ENCODE data around the gene PTPRD.

PTPRD gene

DNA sequence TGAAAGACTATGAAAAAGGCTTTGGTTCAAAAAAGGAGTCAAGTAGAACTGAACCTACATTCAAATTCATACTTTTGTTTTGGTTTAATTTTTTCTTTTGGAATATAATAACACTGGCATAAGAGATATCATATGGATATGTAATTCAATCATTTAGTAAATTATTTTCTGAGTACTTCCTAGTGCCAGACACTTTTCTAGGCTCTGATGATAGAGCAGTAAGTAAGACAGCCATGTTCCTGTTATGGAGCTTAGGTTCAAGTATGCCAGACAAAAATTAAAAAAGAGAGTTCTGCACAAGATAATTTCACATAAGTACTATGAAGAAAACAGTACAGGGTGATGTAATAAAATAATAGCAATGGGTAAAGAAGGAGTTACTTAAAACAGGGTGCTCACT, 1074.0 kb downstream of the PTPRD start:
- TF ChIP-seq, protein P1, sequence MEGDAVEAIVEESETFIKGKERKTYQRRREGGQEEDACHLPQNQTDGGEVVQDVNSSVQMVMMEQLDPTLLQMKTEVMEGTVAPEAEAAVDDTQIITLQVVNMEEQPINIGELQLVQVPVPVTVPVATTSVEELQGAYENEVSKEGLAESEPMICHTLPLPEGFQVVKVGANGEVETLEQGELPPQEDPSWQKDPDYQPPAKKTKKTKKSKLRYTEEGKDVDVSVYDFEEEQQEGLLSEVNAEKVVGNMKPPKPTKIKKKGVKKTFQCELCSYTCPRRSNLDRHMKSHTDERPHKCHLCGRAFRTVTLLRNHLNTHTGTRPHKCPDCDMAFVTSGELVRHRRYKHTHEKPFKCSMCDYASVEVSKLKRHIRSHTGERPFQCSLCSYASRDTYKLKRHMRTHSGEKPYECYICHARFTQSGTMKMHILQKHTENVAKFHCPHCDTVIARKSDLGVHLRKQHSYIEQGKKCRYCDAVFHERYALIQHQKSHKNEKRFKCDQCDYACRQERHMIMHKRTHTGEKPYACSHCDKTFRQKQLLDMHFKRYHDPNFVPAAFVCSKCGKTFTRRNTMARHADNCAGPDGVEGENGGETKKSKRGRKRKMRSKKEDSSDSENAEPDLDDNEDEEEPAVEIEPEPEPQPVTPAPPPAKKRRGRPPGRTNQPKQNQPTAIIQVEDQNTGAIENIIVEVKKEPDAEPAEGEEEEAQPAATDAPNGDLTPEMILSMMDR (IDR thresholded peaks at IDR 0.05; ENCODE audit: insufficient read depth, low read length, poor library complexity, severe bottlenecking) = no peak
- Histone ChIP-seq H3K4me3 (ENCODE audit: insufficient read depth, low read length, poor library complexity, severe bottlenecking) (no peak overlapping the region), H3F3A (ENCODE audit: insufficient read depth) (no peaks in the 10 kb centered on the region), H3K9me3 (ENCODE audit: insufficient read depth, low read length) (no peaks in the 10 kb centered on the region), H3K79me2 (ENCODE audit: insufficient read depth, low read length) (no peaks in the 10 kb centered on the region), H3K9ac (ENCODE audit: low read length) (no peak overlapping the region), H3K27me3 (ENCODE audit: low read length) (no peaks in the 10 kb centered on the region), H4K20me1 (ENCODE audit: low read depth, low read length) (no peaks in the 10 kb centered on the region), H3K27ac (ENCODE audit: low read depth, low read length) (no peak overlapping the region), H3K36me3 (ENCODE audit: low read length) (no peaks in the 10 kb centered on the region), H3K9me2 (replicated peaks; ENCODE audit: insufficient read depth, low read length) (no peaks in the 10 kb centered on the region), H2AFZ (ENCODE audit: low read depth, low read length, severe bottlenecking) (no peak overlapping the region), H3K4me2 (ENCODE audit: low read depth, low read length, poor library complexity, severe bottlenecking) (no peak overlapping the region)

DNA sequence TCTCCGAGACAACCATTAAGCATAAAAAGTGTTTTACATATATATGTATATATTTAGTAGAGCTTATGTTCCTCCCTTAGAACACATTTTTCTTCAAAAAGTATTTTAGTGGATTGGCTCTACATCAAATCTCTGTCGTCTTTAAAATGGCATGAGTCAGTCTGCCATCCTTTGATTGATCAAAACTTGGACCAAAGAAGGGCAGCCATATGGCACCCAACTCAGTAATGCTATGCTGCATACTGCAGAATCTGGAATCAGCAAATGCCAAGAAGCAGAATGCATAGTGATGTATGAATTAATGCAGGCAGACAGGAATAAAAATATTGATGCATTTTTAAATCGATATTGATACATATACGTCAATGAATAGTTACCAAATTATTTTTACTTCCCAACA, 1074.4 kb downstream of the PTPRD start:
- TF ChIP-seq, protein P1 (IDR thresholded peaks at IDR 0.05; ENCODE audit: insufficient read depth, low read length, poor library complexity, severe bottlenecking) = no peak
- no peak for TF ChIP-seq EZH2phosphoT487 (conservative IDR thresholded peaks at IDR 0.05; ENCODE audit: low read length)

GRCh38 chr9:9536523-9536922, 1076.3 kb downstream of the PTPRD start:
- no peak overlapping the region for H3K27ac ChIP-seq (ENCODE audit: low read depth, low read length)
- H3K9me2 ChIP-seq (replicated peaks; ENCODE audit: insufficient read depth, low read length) = no peaks in the 10 kb centered on the region
- H3K27me3 ChIP-seq (ENCODE audit: low read length) = no peaks in the 10 kb centered on the region
- H3K9me3 ChIP-seq (ENCODE audit: insufficient read depth, low read length) = no peaks in the 10 kb centered on the region
- no peaks in the 10 kb centered on the region for H3K79me2 ChIP-seq (ENCODE audit: insufficient read depth, low read length)
- no peak overlapping the region for H3K9ac ChIP-seq (ENCODE audit: low read length)
- no peak overlapping the region for H2AFZ ChIP-seq (ENCODE audit: low read depth, low read length, severe bottlenecking)
- H3K4me2 ChIP-seq (ENCODE audit: low read depth, low read length, poor library complexity, severe bottlenecking) = no peak overlapping the region
- no peaks in the 10 kb centered on the region for H3F3A ChIP-seq (ENCODE audit: insufficient read depth)
- no peaks in the 10 kb centered on the region for H4K20me1 ChIP-seq (ENCODE audit: low read depth, low read length)
- H3K4me3 ChIP-seq (ENCODE audit: insufficient read depth, low read length, poor library complexity, severe bottlenecking) = no peak overlapping the region
- H3K36me3 ChIP-seq (ENCODE audit: low read length) = no peaks in the 10 kb centered on the region
- TF ChIP-seq EZH2phosphoT487 (conservative IDR thresholded peaks at IDR 0.05; ENCODE audit: low read length) = no peak
- TF ChIP-seq, protein P1 (IDR thresholded peaks at IDR 0.05; ENCODE audit: insufficient read depth, low read length, poor library complexity, severe bottlenecking) = no peak

More for the DNA sequence above, 1074.4 kb downstream of the PTPRD start:
- Histone ChIP-seq H3K9me2 (replicated peaks; ENCODE audit: insufficient read depth, low read length) (no peaks in the 10 kb centered on the region), H3K9me3 (ENCODE audit: insufficient read depth, low read length) (no peaks in the 10 kb centered on the region), H3K27me3 (ENCODE audit: low read length) (no peaks in the 10 kb centered on the region), H3K79me2 (ENCODE audit: insufficient read depth, low read length) (no peaks in the 10 kb centered on the region), H2AFZ (ENCODE audit: low read depth, low read length, severe bottlenecking) (no peak overlapping the region), H3K36me3 (ENCODE audit: low read length) (no peaks in the 10 kb centered on the region), H3K4me3 (ENCODE audit: insufficient read depth, low read length, poor library complexity, severe bottlenecking) (no peak overlapping the region), H3K27ac (ENCODE audit: low read depth, low read length) (no peak overlapping the region), H3F3A (ENCODE audit: insufficient read depth) (no peaks in the 10 kb centered on the region), H3K4me2 (ENCODE audit: low read depth, low read length, poor library complexity, severe bottlenecking) (no peak overlapping the region), H4K20me1 (ENCODE audit: low read depth, low read length) (no peaks in the 10 kb centered on the region), H3K9ac (ENCODE audit: low read length) (no peak overlapping the region)
